ENCODE results near the gene STARD13. TPM values are rescaled to one million over a fixed set of nuclear protein-coding genes. Genes with fewer than 3 reads are reported as not detected.
A peak's percentile ranks its signal among the peaks of the same experiment; 100 is the strongest.

STARD13 gene
- total and polyA plus RNA-seq, 8 donors, result 21.9 to 43.6 (median 24.6) TPM

GRCh38 chr13:33318037-33318436 lies 32.5 kb upstream of the STARD13 start:
- Histone ChIP-seq H3K27ac (no peak overlapping the region), H3K9me3 (no peaks in the 10 kb centered on the region), H3K4me3 (no peak overlapping the region), H3K4me1 (no peaks in the 10 kb centered on the region), H3K36me3 (no peaks in the 10 kb centered on the region), H3K27me3 (no peaks in the 10 kb centered on the region)
- TF ChIP-seq CTCF (IDR thresholded peaks at IDR 0.05), result no peak
- no peak for ATAC-seq
- DNase-seq, result no peak
- intact Hi-C loops (cut with DNase I), result no loop called here

GRCh38 chr13:33316890-33317289 lies 31.3 kb upstream of the STARD13 start:
- Histone ChIP-seq H3K9me3 (no peaks in the 10 kb centered on the region), H3K4me1 (peaks cover 0 to 5% of the 10 kb centered on the region in 2 donors), H3K27ac (no peak overlapping the region), H3K36me3 (no peaks in the 10 kb centered on the region), H3K27me3 (no peaks in the 10 kb centered on the region), H3K4me3 (no peak overlapping the region)
- intact Hi-C loops (cut with DNase I), result no loop called here
- no peak for DNase-seq
- ATAC-seq, result no peak
- TF ChIP-seq CTCF (IDR thresholded peaks at IDR 0.05), result no peak

GRCh38 chr13:33313504-33313903 lies 27.9 kb upstream of the STARD13 start:
- Histone ChIP-seq H3K4me3 (no peak overlapping the region), H3K4me1 (peaks cover 0 to 5% of the 10 kb centered on the region in 2 donors), H3K9me3 (no peaks in the 10 kb centered on the region), H3K27ac (no peak overlapping the region), H3K27me3 (no peaks in the 10 kb centered on the region), H3K36me3 (no peaks in the 10 kb centered on the region)
- no peak for TF ChIP-seq CTCF (IDR thresholded peaks at IDR 0.05)
- DNase-seq (no peak), ATAC-seq (no peak)
- intact Hi-C loops (cut with DNase I), result no loop called here

GRCh38 chr13:33312861-33313212 lies 27.3 kb upstream of the STARD13 start:
- TF ChIP-seq CTCF (IDR thresholded peaks at IDR 0.05), result no peak
- no peak overlapping the region for H3K27ac ChIP-seq
- ATAC-seq (no peak), DNase-seq (no peak)
- no peak overlapping the region for H3K4me3 ChIP-seq
- intact Hi-C loops (cut with DNase I), result no loop called here
- H3K27me3 ChIP-seq, result no peaks in the 10 kb centered on the region
- no peaks in the 10 kb centered on the region for H3K9me3 ChIP-seq
- no peaks in the 10 kb centered on the region for H3K36me3 ChIP-seq
- H3K4me1 ChIP-seq, result peaks cover 0 to 5% of the 10 kb centered on the region in 2 donors

- DNase-seq, result no peak
- peak; percentile 41 for ATAC-seq
- H3K9me3 ChIP-seq, result no peaks in the 10 kb centered on the region
- H3K27ac ChIP-seq, result no peak overlapping the region
- intact Hi-C loops (cut with DNase I), result no loop called here
- no peaks in the 10 kb centered on the region for H3K27me3 ChIP-seq
- no peak for TF ChIP-seq CTCF (IDR thresholded peaks at IDR 0.05)
- H3K4me3 ChIP-seq, result no peak overlapping the region
- no peaks in the 10 kb centered on the region for H3K36me3 ChIP-seq
- peaks cover 0 to 5% of the 10 kb centered on the region in 2 donors for H3K4me1 ChIP-seq
These were observed 26.8 kb upstream of the STARD13 start for GRCh38 chr13:33312150-33312860.

All from left lung (tissue), 10 donors.